CD4-positive, alpha-beta T cell treated with Interleukin-12 subunit alpha and Interleukin-12 subunit beta, for 1 hour (primary cell): ENCODE data around the gene TBC1D5.

ENCODE experiments used
- DNase-seq: peaks from one replicate; pipeline ENCODE4 v3.0.0-alpha.2; 2020

Gene TBC1D5

GRCh38 chr3:17336291-17336690 lies 406.1 kb downstream of the TBC1D5 start:
- DNase-seq, result no peak

DNA sequence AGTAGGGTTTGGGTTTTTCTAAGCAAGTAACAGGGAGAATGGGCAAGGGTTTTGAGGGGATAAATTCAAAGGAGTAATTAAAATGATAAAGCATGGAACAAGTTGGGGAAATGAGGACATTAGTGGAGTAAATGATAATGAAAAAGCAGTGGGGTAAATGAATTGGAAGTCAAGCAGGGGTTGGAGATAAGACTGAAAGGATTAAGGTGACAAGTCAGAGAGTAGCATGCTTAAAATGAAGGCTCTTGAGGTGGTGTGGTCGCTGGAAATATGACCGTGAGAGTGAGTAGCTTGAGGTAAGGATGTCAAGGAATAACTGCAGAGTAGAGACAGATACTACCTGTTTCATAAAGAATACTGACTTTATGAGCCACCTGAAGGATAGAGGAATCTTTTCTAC lies 408.5 kb downstream of the TBC1D5 start:
- no peak for DNase-seq

- DNase-seq, result no peak
Observed at GRCh38 chr3:17333446-17333845, 409.0 kb downstream of the TBC1D5 start.

- DNase-seq, result no peak
Observed at GRCh38 chr3:17330660-17331059, 411.8 kb downstream of the TBC1D5 start.

DNA sequence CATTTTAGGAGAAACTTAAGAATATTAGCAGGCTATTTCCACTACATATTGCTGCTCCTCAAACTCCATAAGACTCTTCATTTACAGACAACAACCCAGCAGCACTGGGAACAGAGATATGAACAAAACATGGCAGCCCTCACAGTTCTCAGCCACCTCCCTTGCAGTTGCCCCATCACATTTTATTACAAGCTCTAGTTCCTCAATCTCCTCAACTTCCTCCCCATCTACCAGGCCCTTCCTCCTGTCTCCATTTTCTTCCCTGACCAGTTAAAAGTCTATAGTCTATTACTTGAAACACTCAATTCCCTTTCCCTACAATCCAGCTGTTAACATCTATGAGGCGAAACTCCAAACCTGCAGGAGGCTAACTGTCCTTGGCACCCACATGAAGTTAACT lies 412.5 kb downstream of the TBC1D5 start:
- DNase-seq, result no peak

DNA sequence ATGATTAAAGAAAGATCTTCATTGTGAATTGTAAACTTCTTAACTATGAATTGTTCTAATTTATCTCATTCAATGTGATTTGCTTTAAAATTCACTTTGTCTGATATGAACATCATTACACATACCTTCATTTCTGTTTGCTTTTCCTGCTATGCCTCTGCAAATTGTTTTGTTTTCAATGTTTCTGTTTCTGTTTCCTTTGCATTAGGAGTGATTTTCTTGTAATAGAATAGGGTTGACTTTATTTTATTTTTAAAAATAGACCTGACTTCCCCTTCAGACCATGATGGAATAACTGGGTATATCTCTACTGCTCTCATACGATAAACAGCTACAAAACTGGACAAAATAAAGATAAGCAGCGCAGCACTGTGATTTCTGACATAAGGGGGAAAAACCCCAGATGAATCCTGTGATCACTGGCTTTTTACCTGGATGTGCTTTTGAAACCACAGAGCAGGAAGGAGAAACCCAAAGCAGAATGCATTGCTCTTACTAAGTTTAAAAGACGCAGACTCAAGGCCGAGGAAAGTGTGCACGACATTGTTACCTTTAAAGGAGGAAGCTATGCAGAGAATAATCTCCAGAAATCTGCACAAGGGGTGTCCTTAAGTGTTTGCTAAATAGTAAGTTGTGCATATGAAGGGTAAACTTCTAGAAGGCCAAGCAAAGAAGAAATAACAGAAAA lies 420.2 kb downstream of the TBC1D5 start:
- DNase-seq, result peak; percentile 12

GRCh38 chr3:17320266-17320665 lies 422.2 kb downstream of the TBC1D5 start:
- no peak for DNase-seq

DNA sequence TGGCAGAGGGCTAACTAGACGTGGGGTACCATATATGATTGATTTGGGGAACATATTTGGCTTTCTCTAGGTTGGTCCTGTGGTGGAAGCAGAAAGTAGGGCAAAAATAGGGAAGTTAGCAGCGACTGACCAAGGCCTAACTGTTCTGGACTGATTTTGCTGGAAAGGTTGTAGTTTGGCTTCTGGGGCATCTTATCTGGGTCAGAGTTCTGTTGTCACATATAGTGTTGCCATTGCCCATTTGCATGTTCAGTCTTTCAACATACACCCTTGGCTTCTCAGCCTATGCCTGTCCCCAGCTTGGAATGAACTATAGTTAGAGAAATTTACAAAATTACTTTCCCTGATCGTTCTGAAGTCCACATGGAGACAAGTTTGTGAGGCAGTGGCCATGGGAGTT lies 426.5 kb downstream of the TBC1D5 start:
- DNase-seq, result no peak

DNA sequence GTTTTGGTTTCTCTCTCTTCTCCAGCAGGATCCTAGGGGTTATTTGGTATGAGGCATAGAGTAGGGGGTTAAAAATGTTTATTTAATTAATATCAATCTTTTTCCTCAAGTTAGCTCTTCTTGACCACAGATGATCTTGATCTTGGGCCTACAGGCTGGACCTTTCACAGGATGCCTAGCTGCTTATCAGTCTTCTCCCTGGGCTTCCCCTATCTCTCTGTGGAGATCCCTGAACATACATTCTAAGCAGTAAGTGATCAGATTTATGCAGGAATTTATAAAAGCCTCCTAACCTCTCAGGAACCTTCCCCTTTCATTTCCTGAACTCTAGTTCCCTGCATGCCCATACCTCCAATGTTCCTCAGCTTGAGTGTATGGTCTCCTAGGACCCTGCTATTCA lies 428.3 kb downstream of the TBC1D5 start:
- no peak for DNase-seq

DNA sequence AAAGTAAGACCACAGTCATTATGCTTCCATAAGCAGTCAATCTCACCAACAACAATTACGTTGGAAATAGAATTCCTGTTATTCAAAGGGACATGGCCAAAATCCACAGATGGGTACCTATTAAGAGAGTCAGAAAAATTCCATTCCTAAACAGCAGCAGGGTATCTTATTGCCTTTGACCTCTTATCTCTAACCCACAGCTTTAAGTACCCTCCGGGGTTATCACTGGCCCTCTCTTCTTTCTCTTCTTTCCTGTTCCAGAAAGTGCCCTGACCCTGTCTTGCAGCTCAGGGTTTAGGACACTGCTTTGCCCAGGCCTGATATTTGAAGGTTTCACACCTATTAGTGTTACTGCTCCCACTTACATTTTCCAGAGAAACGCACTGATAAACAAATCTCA lies 428.7 kb downstream of the TBC1D5 start:
- DNase-seq, result no peak

- DNase-seq, result no peak
Observed at GRCh38 chr3:17310983-17311382, 431.4 kb downstream of the TBC1D5 start.

DNA sequence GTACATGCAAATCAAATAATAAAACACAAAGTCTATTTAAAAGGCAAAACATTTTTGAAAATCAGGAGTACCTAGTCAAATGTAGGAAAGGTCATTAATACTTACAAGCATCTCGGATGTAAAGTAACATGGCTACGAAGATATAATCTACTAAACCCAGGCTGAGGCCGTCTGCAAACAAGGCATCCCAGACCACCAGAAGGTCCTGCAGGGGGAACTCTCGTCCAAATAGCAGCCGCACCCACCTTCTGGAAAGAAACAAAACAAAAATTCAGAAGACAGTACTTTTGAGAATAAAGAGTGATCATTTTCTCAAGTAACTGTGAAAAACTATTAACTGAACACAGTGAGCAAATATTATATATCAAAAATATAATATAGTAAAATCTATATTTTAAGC lies 434.5 kb downstream of the TBC1D5 start:
- no peak for DNase-seq

DNA sequence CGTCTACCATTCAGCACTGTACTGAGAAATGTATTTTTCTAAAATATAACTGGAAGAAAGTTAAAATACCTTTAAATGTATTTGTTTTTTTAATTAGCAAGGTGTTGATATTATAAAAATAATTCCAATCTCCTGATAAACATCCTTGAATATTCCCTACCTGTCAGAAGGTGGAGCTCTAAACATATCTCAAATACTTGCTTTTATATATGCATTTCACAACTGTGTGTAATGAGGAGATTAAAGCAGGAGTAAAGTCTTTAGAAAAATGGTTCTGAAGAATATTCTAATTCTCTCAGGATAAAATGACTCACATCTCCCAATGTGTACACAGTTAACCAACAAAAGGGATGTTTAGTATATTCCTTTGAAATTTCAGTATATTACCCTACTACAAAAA lies 434.9 kb downstream of the TBC1D5 start:
- no peak for DNase-seq

- no peak for DNase-seq
Observed at GRCh38 chr3:17304969-17305368, 437.5 kb downstream of the TBC1D5 start.

DNA sequence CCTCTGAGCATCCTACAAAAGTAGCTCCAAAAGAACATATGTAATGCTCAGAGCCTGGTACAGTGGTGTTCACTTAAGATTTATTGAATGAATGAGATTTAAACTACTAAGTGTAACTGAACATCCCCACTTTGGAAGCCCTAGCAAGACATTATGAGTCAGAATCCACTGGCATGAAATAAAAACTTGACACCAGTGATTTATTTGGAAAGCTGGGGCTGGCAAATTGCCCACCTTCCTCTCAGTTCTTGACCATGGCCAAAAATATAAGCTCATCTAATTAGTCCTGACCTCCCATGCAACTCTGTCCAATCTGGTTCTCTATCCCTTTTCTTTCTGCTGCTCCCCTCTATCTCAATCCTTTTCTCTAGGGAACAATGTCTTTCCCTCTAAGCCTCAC lies 439.7 kb downstream of the TBC1D5 start:
- no peak for DNase-seq

GRCh38 chr3:17302170-17302569 lies 440.3 kb downstream of the TBC1D5 start:
- DNase-seq, result no peak

DNA sequence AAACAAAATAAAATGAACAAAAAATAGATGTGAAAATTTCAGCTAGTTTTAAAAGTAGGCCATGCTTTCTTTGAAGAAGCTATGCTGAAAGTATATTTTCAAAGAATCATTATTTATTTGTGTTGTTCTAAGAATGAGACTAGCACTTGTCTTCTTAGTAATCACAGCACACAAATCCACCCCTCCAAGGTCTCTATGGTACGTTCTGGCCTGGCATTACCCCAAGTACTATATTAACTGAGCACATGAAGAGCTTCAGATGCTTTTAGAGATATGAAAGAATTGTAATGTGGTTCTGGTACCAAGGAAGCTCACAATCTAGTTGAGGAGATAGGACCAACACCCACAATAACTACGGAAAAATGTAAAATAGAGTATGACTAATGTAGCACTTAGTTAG lies 441.2 kb downstream of the TBC1D5 start:
- DNase-seq, result no peak

DNA sequence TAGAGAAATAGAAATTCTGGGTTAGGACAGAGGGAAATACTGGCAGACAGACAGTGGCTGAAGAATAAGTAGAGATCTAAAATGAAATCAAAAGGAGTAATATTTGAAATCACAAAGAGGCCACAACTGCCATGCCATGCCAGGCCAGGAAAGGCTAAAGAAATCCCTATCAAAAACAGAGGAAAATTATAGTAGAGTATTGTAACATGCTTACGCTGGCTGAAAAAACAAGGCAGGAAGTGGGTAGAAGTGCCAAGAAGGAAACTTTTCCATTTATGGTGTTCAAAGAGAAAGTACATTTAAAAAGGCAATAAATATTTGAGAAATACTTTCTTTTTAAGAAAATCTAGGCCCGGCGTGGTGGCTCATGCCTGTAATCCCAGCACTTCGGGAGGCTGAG lies 442.0 kb downstream of the TBC1D5 start:
- peak; percentile 20 for DNase-seq

DNA sequence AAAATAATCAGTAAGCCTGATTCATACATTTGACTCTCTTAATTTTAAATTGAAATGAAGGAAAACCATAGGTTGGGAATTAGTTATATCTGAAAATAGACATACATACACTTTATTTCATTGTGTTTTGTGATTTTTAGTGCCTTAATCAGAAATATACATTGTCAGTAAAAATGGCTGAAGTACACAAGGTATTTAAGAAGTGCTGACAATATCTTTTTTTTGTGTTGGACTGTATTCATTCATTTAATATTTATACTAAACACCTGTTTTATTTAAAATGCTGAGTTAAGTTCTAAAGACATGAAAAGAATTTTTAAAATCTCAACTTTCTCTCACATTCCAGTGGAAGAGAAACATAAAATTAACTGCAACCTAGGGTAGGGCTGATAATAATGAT lies 444.4 kb downstream of the TBC1D5 start:
- no peak for DNase-seq

- no peak for DNase-seq
Observed at GRCh38 chr3:17292556-17292955, 449.9 kb downstream of the TBC1D5 start.

DNA sequence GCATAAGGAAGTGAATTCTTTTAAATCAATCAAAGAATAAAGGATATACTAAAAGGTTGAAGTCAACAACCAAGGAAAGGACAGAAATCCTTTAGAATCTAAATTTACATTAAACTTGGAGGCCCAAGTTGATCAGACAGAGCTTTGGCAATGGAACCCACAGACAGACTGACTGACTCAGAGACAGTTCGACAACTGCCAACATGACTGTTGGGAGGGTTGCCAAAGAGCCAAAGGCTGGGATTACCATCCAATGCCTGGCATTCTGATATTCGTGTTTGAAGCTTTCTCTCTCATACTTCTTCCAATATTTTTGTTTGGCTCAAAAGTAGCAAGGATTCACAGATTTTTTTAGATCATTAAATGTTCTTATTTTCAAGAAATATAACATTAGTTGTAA lies 451.5 kb downstream of the TBC1D5 start:
- no peak for DNase-seq

GRCh38 chr3:17288839-17289399 lies 453.5 kb downstream of the TBC1D5 start:
- DNase-seq, result no peak

- DNase-seq, result no peak
Observed at GRCh38 chr3:17287006-17287689, 455.3 kb downstream of the TBC1D5 start.

DNA sequence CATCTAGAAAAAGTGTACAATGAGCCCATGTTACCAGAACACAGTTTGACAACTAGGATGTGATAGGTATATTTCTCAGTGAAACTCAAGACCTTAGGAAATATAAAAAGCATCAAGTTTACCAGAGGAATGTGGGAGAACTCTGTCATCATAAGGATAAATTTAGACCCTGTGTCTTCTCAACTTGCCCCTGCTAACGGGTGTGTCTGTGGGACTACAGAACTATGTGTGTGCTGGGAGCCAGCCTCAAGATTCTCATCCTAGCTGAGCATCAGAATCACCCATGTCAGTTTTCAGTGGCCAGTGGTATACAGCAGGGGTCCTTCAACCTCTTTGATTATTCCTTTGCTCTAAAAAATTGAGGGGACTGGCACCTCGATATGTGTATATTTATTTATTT lies 464.4 kb downstream of the TBC1D5 start:
- DNase-seq, result no peak

DNA sequence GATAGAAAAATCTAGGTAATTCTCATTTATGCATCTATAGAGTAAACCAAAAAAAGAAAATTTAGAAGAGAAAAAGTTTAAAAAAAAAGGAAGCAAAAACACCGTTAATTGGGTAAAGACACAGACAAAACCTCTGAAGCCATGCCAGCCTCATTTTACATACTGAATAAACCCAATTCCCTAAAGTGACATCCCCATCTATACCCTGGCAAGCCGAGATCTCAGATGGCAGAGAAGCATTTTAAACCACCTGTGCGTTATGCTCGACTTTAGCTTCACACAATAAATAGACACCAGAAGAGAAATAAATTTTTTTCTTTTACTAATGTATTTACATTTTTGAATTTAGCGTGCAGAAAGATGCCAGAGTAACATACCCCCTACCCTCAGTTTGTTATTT lies 475.6 kb downstream of the TBC1D5 start:
- no peak for DNase-seq
